Liver (tissue), 9 donors: ENCODE results near the gene MAGOHB. TPM values are rescaled to one million over a fixed set of nuclear protein-coding genes. Genes with fewer than 3 reads are reported as not detected.

ENCODE experiments used
- DNase-seq: peaks from one replicate; pipeline ENCODE4 v3.0.0-alpha.2; 2017; ENCODE audit warnings: low spot score
- H3K27ac ChIP-seq, 2 donors: one replicate each; pipeline ENCODE4 v1.7.0; 2013; ENCODE audit warnings: inconsistent platforms in 2 of 2, low read length in 2 of 2, control low read depth in 1 of 2, low read depth in 1 of 2, mild to moderate bottlenecking in 1 of 2
- H3K27me3 ChIP-seq, 4 donors: one replicate each; pipeline versions ENCODE4 v1.6.1 to v1.7.0; 2013; ENCODE audit warnings: low read length in 3 of 4, inconsistent platforms in 1 of 4, mild to moderate bottlenecking in 1 of 4, moderate library complexity in 1 of 4; ENCODE audit not compliant: control insufficient read depth in 4 of 4, insufficient read depth in 4 of 4
- H3K36me3 ChIP-seq, 4 donors: one replicate each; pipeline versions ENCODE4 v1.6.1 to v1.7.0; 2013; ENCODE audit warnings: low read length in 3 of 4, mild to moderate bottlenecking in 3 of 4, low read depth in 1 of 4, moderate library complexity in 1 of 4; ENCODE audit not compliant: control insufficient read depth in 4 of 4, insufficient read depth in 3 of 4
- H3K4me1 ChIP-seq, 4 donors: one replicate each; pipeline versions ENCODE4 v1.6.1 to v1.7.0; 2013; ENCODE audit warnings: low read length in 3 of 4, mild to moderate bottlenecking in 3 of 4, moderate library complexity in 1 of 4; ENCODE audit not compliant: control insufficient read depth in 4 of 4, insufficient read depth in 4 of 4
- H3K4me3 ChIP-seq, 3 donors: one replicate each; pipeline versions ENCODE4 v1.6.1 to v1.7.0; 2013; ENCODE audit warnings: low read length in 3 of 3, control low read depth in 1 of 3, low read depth in 1 of 3, mild to moderate bottlenecking in 1 of 3
- H3K9ac ChIP-seq, 2 donors: one replicate each; pipeline ENCODE4 v1.7.0; 2013; ENCODE audit warnings: low read length in 2 of 2, mild to moderate bottlenecking in 2 of 2, moderate library complexity in 2 of 2, control low read depth in 1 of 2, low read depth in 1 of 2
- H3K9me3 ChIP-seq, 4 donors: one replicate each; pipeline versions ENCODE4 v1.6.1 to v1.7.0; 2013; ENCODE audit warnings: low read length in 3 of 4; ENCODE audit not compliant: control insufficient read depth in 4 of 4
- ATF3 ChIP-seq: IDR thresholded peaks from 2 replicates; pipeline ENCODE4 v1.6.1; 2016; ENCODE audit warnings: antibody characterized with exemption
- CTCF ChIP-seq: fragments of 150-350 bp; IDR thresholded peaks from 2 replicates; pipeline ENCODE4 v1.5.1; 2017; ENCODE audit warnings: improper control_type of control experiment, low read depth, low read length; ENCODE audit not compliant: missing input control
- EGR1 ChIP-seq, 2 donors: IDR thresholded peaks; 2 replicates each; pipeline ENCODE4 v1.6.1; 2016 to 2018; ENCODE audit warnings: antibody characterized with exemption in 2 of 2, low read depth in 2 of 2
- FOXA1 ChIP-seq: IDR thresholded peaks from 2 replicates; pipeline ENCODE4 v1.6.1; 2016; ENCODE audit warnings: antibody characterized with exemption
- FOXA2 ChIP-seq: IDR thresholded peaks from 2 replicates; pipeline ENCODE4 v1.6.1; 2016; ENCODE audit warnings: antibody characterized with exemption
- GABPA ChIP-seq, 2 donors: IDR thresholded peaks in 1 of 2; conservative IDR thresholded peaks in 1 of 2; 2 replicates each; pipeline ENCODE4 v1.6.1; 2016; ENCODE audit warnings: antibody characterized with exemption in 2 of 2, mild to moderate bottlenecking in 1 of 2, moderate library complexity in 1 of 2
- HNF4A ChIP-seq, 2 donors: conservative IDR thresholded peaks; 2 replicates each; pipeline ENCODE4 v1.6.1; 2016; ENCODE audit warnings: antibody characterized with exemption in 2 of 2, mild to moderate bottlenecking in 2 of 2
- HNF4G ChIP-seq: IDR thresholded peaks from 2 replicates; pipeline ENCODE4 v1.6.1; 2016; ENCODE audit warnings: antibody characterized with exemption
- MAX ChIP-seq: IDR thresholded peaks from 2 replicates; pipeline ENCODE4 v1.6.1; 2016; ENCODE audit warnings: antibody characterized with exemption
- NR2F2 ChIP-seq: IDR thresholded peaks from 2 replicates; pipeline ENCODE4 v1.6.1; 2016; ENCODE audit warnings: antibody characterized with exemption
- RAD21 ChIP-seq, 2 donors: IDR thresholded peaks; 2 replicates each; pipeline ENCODE4 v1.6.1; 2016; ENCODE audit warnings: antibody characterized with exemption in 2 of 2, mild to moderate bottlenecking in 2 of 2
- REST ChIP-seq: IDR thresholded peaks from 2 replicates; pipeline ENCODE4 v1.6.1; 2016; ENCODE audit warnings: antibody characterized with exemption, mild to moderate bottlenecking
- RXRA ChIP-seq, 2 donors: IDR thresholded peaks; 2 replicates each; pipeline ENCODE4 v1.6.1; 2017 to 2018; ENCODE audit warnings: antibody characterized with exemption in 2 of 2, mild to moderate bottlenecking in 1 of 2
- SP1 ChIP-seq: IDR thresholded peaks from 2 replicates; pipeline ENCODE4 v1.6.1; 2018; ENCODE audit warnings: antibody characterized with exemption, mild to moderate bottlenecking
- TAF1 ChIP-seq: conservative IDR thresholded peaks from 2 replicates; pipeline ENCODE4 v1.6.1; 2016; ENCODE audit warnings: antibody characterized with exemption, mild to moderate bottlenecking
- YY1 ChIP-seq: IDR thresholded peaks from 2 replicates; pipeline ENCODE4 v1.6.1; 2016; ENCODE audit warnings: antibody characterized with exemption, mild to moderate bottlenecking
- ZBTB33 ChIP-seq: IDR thresholded peaks from 2 replicates; pipeline ENCODE4 v1.6.1; 2016; ENCODE audit warnings: antibody characterized with exemption
- WGBS: extraction: QIAGEN DNeasy Blood & Tissue Kit; methylation state at CpG from one replicate; pipeline ENCODE4 v1.1.7; 2013; 5-methylcytosine and 5-hydroxymethylcytosine counted together
- polyA plus RNA-seq, 2 donors: library from polyadenylated mRNA; stranded (reverse) in 1 of 2; unstranded in 1 of 2; fragments of 200-250 nt in 1 of 2; fragments of >200 nt in 1 of 2; fragmentation: Nextera tagmentation in 1 of 2; extraction: Ambion mirVana in 1 of 2; gene quantifications; one replicate each; pipeline versions ENCODE4 v1.2.1 to v1.2.3, GENCODE V29; 2013 to 2015
- total RNA-seq, 2 donors: library from RNA; depleted of rRNA; stranded (reverse); fragments of >200 nt; gene quantifications; one replicate each; pipeline ENCODE4 v1.2.3, GENCODE V29; 2014
- donor health status: healthy.
- donor health status: healthy.
- donor health status: healthy.
- donor health status: healthy.
- donor health status: healthy.

The MAGOHB gene
- total and polyA plus RNA-seq, 4 donors: 7.6 to 20.7 (median 8.9) TPM

GRCh38 chr12:10617863-10618262, 4.5 kb upstream of the MAGOHB start:
- Histone ChIP-seq H3K27ac (no peak overlapping the region), H3K9ac (no peak overlapping the region), H3K27me3 (no peaks in the 10 kb centered on the region), H3K4me1 (peaks cover 0 to 8% (median 1%) of the 10 kb centered on the region in 4 donors), H3K4me3 (no peak overlapping the region), H3K9me3 (no peaks in the 10 kb centered on the region), H3K36me3 (no peaks in the 10 kb centered on the region)
- TF ChIP-seq FOXA2 (no peak), HNF4G (no peak), HNF4A (conservative IDR thresholded peaks at IDR 0.05) (no peak), RXRA (IDR thresholded peaks at IDR 0.05) (no peak), MAX (no peak), SP1 (no peak), RAD21 (IDR thresholded peaks at IDR 0.05) (no peak), YY1 (no peak), ATF3 (no peak), ZBTB33 (no peak), TAF1 (no peak), GABPA (IDR thresholded peaks at IDR 0.05 in 1 of 2, conservative IDR thresholded peaks at IDR 0.05 in 1 of 2) (no peak), REST (no peak), CTCF (no peak), FOXA1 (no peak), EGR1 (IDR thresholded peaks at IDR 0.05; ENCODE audit: low read depth in 2 of 2) (no peak), NR2F2 (no peak)
- DNase-seq: no peak
- WGBS: 88% methylated on average over 6 of the region's 6 CpGs

GRCh38 chr12:10615532-10615931, 2.1 kb upstream of the MAGOHB start:
- Histone ChIP-seq H3K27me3 (no peaks in the 10 kb centered on the region), H3K9ac (no peak overlapping the region), H3K4me1 (peaks cover 2 to 21% (median 13%) of the 10 kb centered on the region in 4 donors), H3K4me3 (no peak overlapping the region), H3K27ac (no peak overlapping the region), H3K36me3 (no peaks in the 10 kb centered on the region), H3K9me3 (no peaks in the 10 kb centered on the region)
- DNase-seq: no peak
- 67% methylated on average over 4 of the region's 4 CpGs for WGBS
- TF ChIP-seq FOXA2 (no peak), RXRA (IDR thresholded peaks at IDR 0.05) (no peak)
